ENCODE measurements around the gene TUBG2.

GRCh38 chr17:42684929-42685556 is 26.0 kb downstream of the TUBG2 start:
- TF ChIP-seq POLR2A (IDR thresholded peaks at IDR 0.05; ENCODE audit: control extremely low read depth in 1 of 2, low read depth in 2 of 2, low read length in 2 of 2) = no peak
- TF ChIP-seq CTCF (IDR thresholded peaks at IDR 0.05; ENCODE audit: control extremely low read depth in 1 of 3, insufficient read depth in 1 of 3, low read depth in 1 of 3, low read length in 3 of 3) = no peak
- TF ChIP-seq ATF3 (IDR thresholded peaks at IDR 0.05; ENCODE audit: insufficient read depth, low read depth, low read length) = no peak
- no peak for TF ChIP-seq KDM5A (IDR thresholded peaks at IDR 0.05; ENCODE audit: low read length)
- no peak for TF ChIP-seq CHD2 (IDR thresholded peaks at IDR 0.05; ENCODE audit: low read length)
- TF ChIP-seq POLR2AphosphoS5 (IDR thresholded peaks at IDR 0.05; ENCODE audit: low read depth, low read length) = no peak
- TF ChIP-seq CREB1 (IDR thresholded peaks at IDR 0.05) = no peak
- no peak for TF ChIP-seq SP1 (IDR thresholded peaks at IDR 0.05; ENCODE audit: low read depth, low read length)
- no peak for TF ChIP-seq EZH2 (IDR thresholded peaks at IDR 0.05; ENCODE audit: low read depth, low read length, severe bottlenecking)
- no peak for TF ChIP-seq EP300 (IDR thresholded peaks at IDR 0.05; ENCODE audit: borderline replicate concordance in 1 of 2, low read depth in 2 of 2, low read length in 2 of 2)
